ENCODE results near the gene PSMD9.

Gene PSMD9

DNA sequence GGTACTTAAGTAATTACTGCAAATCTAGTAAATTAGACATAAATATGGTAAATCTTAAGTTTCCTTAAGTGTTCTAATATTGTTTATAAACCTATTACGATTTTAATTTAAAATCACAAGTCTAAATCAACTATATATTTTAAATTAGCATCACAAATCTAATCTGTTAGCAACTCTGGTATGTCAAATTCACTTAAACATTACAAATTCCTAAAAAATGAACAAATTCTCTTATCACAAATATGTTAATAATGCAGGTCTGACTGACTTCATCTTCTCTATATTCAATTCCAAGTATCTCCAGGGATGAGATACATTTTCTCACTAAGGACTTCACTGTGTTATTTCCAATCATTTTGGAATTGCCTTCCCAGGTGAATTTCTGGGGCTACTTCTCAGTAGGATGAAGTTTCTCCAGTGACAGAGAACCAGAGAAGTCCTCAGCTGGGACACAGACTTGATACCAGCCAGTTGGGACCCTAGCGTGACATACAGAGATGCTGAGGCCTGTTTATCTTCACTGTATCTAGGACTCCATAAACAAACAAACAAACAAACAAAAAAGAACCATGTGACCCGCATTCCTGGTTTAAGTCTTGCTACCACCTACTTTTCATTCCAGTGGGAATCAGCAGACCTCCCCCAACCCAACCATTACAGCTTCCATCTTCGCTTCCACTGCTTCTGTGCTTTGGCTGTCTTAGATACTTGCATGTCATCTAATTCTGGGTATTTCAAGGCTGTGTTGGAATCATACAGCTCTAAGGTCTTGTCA lies 51.6 kb downstream of the PSMD9 start:
- H3K27ac ChIP-seq = no peak overlapping the region
- TF ChIP-seq, protein P1, sequence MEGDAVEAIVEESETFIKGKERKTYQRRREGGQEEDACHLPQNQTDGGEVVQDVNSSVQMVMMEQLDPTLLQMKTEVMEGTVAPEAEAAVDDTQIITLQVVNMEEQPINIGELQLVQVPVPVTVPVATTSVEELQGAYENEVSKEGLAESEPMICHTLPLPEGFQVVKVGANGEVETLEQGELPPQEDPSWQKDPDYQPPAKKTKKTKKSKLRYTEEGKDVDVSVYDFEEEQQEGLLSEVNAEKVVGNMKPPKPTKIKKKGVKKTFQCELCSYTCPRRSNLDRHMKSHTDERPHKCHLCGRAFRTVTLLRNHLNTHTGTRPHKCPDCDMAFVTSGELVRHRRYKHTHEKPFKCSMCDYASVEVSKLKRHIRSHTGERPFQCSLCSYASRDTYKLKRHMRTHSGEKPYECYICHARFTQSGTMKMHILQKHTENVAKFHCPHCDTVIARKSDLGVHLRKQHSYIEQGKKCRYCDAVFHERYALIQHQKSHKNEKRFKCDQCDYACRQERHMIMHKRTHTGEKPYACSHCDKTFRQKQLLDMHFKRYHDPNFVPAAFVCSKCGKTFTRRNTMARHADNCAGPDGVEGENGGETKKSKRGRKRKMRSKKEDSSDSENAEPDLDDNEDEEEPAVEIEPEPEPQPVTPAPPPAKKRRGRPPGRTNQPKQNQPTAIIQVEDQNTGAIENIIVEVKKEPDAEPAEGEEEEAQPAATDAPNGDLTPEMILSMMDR (conservative IDR thresholded peaks at IDR 0.05) = no peak

DNA sequence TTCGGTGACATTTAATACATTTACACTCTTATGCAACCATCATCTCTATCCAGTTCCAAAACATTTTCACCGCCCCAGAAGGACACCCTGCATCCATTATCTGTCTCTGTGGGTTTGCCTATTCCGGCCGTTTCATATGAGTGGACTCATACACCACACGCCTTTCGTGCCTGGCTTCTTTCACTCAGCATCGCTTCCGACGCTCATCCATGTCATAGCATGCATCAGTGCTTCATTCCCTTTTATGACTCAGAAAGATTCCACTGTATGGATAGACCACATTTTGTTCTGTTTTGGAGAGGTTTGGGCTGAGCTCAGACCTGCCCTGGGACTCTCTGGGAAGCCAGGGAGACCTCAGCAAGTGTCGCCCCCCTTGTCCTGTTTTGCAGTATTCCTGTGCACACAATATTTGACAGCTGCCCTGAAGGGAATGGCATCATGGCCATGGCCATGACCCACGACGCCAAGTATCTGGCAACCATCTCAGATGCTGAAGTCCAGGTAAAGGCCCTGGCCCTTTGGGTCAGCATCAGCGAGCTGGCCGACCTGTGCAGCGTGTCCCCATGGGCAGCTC lies 53.6 kb downstream of the PSMD9 start:
- TF ChIP-seq, protein P1 (conservative IDR thresholded peaks at IDR 0.05) = no peak
- H3K27ac ChIP-seq = no peak overlapping the region

DNA sequence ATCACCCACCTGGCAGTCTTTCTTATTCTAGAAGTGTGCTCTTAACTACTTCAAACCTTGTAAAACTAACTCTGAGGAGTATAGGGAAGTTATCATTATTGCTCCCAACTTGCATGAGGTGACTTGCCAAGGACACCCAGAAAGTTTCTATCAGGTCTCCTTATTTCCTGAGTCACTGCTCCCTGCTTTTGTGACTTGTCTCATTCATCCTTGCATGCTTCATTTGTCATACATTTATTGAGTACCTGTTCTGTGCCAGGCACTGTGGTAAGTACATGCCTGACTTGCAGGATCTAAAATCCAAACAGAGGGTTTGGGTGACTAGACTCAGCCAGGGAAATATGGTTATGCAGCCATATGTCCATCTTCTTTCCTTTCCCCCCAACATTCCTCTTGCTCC lies 55.3 kb downstream of the PSMD9 start:
- no peak overlapping the region for H3K27ac ChIP-seq
- TF ChIP-seq, protein P1 (conservative IDR thresholded peaks at IDR 0.05) = no peak

DNA sequence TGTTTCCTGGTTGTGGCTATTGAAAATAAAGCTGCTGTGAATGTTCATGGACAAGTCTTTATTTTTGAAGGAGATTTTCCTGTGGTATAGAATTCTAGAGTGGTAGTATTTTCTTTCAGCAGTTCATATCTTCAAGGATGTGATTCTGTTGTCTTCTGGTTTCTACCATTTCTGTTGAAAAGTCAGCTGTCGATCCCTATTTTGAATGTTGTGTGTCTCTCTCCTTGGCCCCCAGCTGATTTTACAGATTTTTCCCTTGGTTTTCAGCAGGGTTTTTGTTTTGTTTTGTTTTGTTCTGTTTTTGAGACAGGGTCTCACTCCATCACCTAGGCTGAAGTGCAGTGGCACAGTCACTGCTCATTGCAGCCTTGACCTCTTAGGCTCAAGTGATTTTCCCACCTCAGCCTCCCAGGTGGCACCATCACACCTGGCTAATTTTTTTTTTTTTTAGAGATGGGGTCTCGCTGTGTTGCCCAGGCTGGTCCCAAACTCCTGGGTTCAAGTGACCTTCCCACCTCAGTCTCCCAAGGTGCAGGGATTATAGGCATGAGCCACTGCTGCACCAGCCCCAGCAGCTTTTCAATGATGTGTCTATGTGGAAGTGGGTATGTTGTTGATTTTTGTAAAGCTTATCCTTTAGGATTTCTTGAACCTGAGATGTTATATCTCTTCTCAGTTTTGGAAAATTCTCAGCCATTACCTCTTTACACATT lies 57.9 kb downstream of the PSMD9 start:
- H3K27ac ChIP-seq = no peak overlapping the region
- TF ChIP-seq, protein P1 (conservative IDR thresholded peaks at IDR 0.05) = no peak

DNA sequence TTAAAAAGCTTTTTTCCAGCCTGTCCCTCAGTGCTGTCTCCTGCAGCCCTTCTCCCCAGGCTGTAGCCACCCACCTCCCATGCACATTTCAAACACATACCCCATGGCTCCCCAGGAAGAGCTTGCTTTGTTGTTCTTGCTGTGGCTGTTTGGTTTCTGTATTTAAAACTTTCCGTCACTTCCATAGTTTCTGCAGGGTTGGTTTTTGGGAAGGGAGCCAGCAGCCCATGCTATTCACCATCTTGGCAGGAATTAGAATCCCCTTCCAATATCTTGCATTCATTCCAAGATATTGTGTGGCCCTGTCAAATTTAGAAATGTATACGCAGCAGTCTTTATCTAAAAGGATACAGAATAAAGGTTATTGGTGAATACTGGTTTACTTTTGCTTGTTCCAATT lies 59.4 kb downstream of the PSMD9 start:
- H3K27ac ChIP-seq = no peak overlapping the region
- TF ChIP-seq, protein P1 (conservative IDR thresholded peaks at IDR 0.05) = no peak

DNA sequence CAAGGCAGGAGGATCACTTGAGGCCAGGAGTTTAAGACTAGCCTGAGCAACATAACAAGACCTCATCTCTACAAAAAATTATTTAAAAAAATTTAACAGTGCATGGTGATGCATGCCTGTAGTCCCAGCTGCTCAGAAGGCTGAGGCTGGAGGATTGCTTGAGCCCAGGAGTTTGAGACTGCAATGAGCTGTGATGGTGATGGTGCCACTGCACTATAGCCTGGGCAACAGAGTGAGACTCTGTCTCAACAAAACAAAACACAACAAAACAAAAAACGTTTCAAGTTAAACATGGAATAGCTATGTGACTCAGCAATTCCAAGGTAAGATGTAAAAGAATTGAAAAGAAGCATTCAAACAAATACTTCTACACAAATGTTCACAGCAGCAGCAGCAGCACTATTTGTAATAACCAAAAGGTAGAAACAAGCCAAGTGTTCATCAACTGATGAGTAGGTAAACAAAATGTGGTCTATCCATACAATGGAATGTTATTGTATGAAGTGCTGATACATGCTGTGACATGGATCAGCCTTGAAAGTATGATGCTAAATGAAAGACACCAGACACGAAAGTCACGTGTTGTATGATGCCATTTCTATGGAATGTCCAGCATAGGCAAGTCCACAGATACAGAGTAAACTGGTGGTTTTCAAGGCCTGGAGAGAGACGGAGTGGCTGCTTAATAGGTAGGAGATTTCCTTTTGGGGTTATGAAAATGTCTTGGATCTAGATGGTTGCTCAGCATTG lies 61.2 kb downstream of the PSMD9 start:
- no peak overlapping the region for H3K27ac ChIP-seq
- TF ChIP-seq, protein P1 (conservative IDR thresholded peaks at IDR 0.05) = no peak
